Endothelial cell of umbilical vein (primary cell): ENCODE measurements around the gene VTI1A. TPM values are rescaled to one million over a fixed set of nuclear protein-coding genes. Genes with fewer than 3 reads are reported as not detected.
"Not testable (repeated sequence)": the region's sequence is repeated elsewhere in the genome, so short reads cannot be mapped to it uniquely, and the experiment has no call there.

Source experiments
- BruUV-seq: library from RNA; stranded (reverse); fragments of 400-500 nt; replicated peaks from 2 replicates; lab custom pipeline; 2021; lab: Mats Ljungman, UMichigan
- CTCF ChIA-PET: fragments of 300-600, 350-600 bp; sonication (Branson Sonifier 250); formaldehyde crosslinking; loops from one replicate; lab custom pipeline; 2021; ENCODE audit warnings: antibody characterized with exemption, inconsistent platforms; lab: Charles Lee
- POLR2A ChIA-PET: fragments of 300-600, 350-600 bp; sonication (Branson Sonifier 250); formaldehyde crosslinking; loops from one replicate; lab custom pipeline; 2021; ENCODE audit warnings: antibody characterized with exemption, inconsistent platforms; lab: Charles Lee
- DNase-seq: peaks from one replicate; pipeline ENCODE4 v3.0.0-alpha.2; 2011; ENCODE audit warnings: low read depth, low spot score
- FAIRE-seq: peaks from 2 replicates; lab custom pipeline; 2011; peaks lifted over from hg19 to GRCh38; lab: Jason Lieb, UNC
- H2AFZ ChIP-seq: 2 replicates; pipeline ENCODE4 v1.6.0; 2012; ENCODE audit warnings: low read depth, low read length, control low read depth, inconsistent platforms
- H3K27ac ChIP-seq: 2 replicates; pipeline ENCODE4 v1.5.1; 2011; ENCODE audit warnings: low read depth, mild to moderate bottlenecking, control low read depth, low read length, moderate library complexity; ENCODE audit not compliant: insufficient read depth
- H3K27me3 ChIP-seq, 2 experiments: 2 replicates each; pipeline versions ENCODE4 v1.6.0 to v1.6.1; 2011; ENCODE audit warnings: low read length in 2 of 2, mixed read lengths in 1 of 2; ENCODE audit not compliant: control insufficient read depth in 2 of 2, insufficient read depth in 2 of 2
- H3K36me3 ChIP-seq, 2 experiments: 2 replicates in 1 of 2; 3 replicates in 1 of 2; pipeline ENCODE4 v1.5.1; 2011; ENCODE audit warnings: low read length in 2 of 2, mild to moderate bottlenecking in 1 of 2, moderate library complexity in 1 of 2; ENCODE audit not compliant: control insufficient read depth in 2 of 2, insufficient read depth in 2 of 2; ENCODE audit errors: extremely low read depth in 1 of 2
- H3K4me1 ChIP-seq: 3 replicates; pipeline ENCODE4 v1.5.1; 2011; ENCODE audit warnings: mild to moderate bottlenecking, low read length; ENCODE audit not compliant: control insufficient read depth, insufficient read depth; ENCODE audit errors: extremely low read depth
- H3K4me2 ChIP-seq: 2 replicates; pipeline ENCODE4 v1.6.1; 2011; ENCODE audit warnings: low read length, control low read depth, mixed read lengths; ENCODE audit not compliant: insufficient read depth
- H3K4me3 ChIP-seq, 3 experiments: fragments of 200-600 bp in 1 of 3; sonication (generic), shearing (Covaris generic) in 1 of 3; replicated peaks in 1 of 3; 2 replicates each; pipeline ENCODE4 v1.5.1; 2011 to 2016; ENCODE audit warnings: control low read depth in 3 of 3, low read length in 3 of 3, mild to moderate bottlenecking in 2 of 3, inconsistent platforms in 1 of 3, low read depth in 1 of 3, moderate library complexity in 1 of 3; ENCODE audit not compliant: insufficient read depth in 1 of 3
- H3K79me2 ChIP-seq: 2 replicates; pipeline ENCODE4 v1.6.0; 2012; ENCODE audit warnings: low read length, inconsistent platforms; ENCODE audit not compliant: control insufficient read depth, insufficient read depth
- H3K9ac ChIP-seq: replicated peaks from 2 replicates; pipeline ENCODE3; 2011; ENCODE audit warnings: low read length, control low read depth; ENCODE audit not compliant: insufficient read depth; ENCODE audit errors: extremely low read depth
- H3K9me1 ChIP-seq: replicated peaks from 3 replicates; pipeline ENCODE4 v1.6.0; 2011; ENCODE audit warnings: mild to moderate bottlenecking, low read length; ENCODE audit not compliant: control insufficient read depth, insufficient read depth; ENCODE audit errors: extremely low read depth
- H3K9me3 ChIP-seq: replicated peaks from 2 replicates; pipeline ENCODE4 v1.5.1; 2012; ENCODE audit warnings: low read length, inconsistent platforms; ENCODE audit not compliant: control insufficient read depth, insufficient read depth
- H4K20me1 ChIP-seq: replicated peaks from 2 replicates; pipeline ENCODE3; 2011; ENCODE audit warnings: mild to moderate bottlenecking, low read length; ENCODE audit not compliant: control insufficient read depth, insufficient read depth; ENCODE audit errors: extremely low read depth
- CTCF ChIP-seq, 2 donors: IDR thresholded peaks; 1 replicate in 1 of 2; 2 replicates in 1 of 2; pipeline ENCODE4 v1.5.1; 2011; ENCODE audit warnings: low read length in 2 of 2, mild to moderate bottlenecking in 2 of 2, moderate library complexity in 2 of 2, control low read depth in 1 of 2, inconsistent platforms in 1 of 2, low read depth in 1 of 2; ENCODE audit not compliant: insufficient read depth in 1 of 2; ENCODE audit errors: extremely low read depth in 1 of 2
- EZH2 ChIP-seq: IDR thresholded peaks from 2 replicates; pipeline ENCODE4 v1.6.1; 2012; ENCODE audit warnings: borderline replicate concordance, low read depth, mild to moderate bottlenecking, moderate library complexity, low read length, inconsistent platforms; ENCODE audit not compliant: severe bottlenecking
- FOS ChIP-seq: IDR thresholded peaks from 2 replicates; pipeline ENCODE4 v1.6.1; 2011; ENCODE audit warnings: mild to moderate bottlenecking, low read length, moderate library complexity, borderline replicate concordance; ENCODE audit not compliant: insufficient read depth
- JUN ChIP-seq: IDR thresholded peaks from 2 replicates; pipeline ENCODE4 v1.6.1; 2011; ENCODE audit warnings: borderline replicate concordance, low read depth; ENCODE audit not compliant: insufficient read length, insufficient read depth
- MAX ChIP-seq: IDR thresholded peaks from 2 replicates; pipeline ENCODE4 v1.6.1; 2011; ENCODE audit not compliant: insufficient read depth, insufficient read length
- MYC ChIP-seq: IDR thresholded peaks from one replicate; pipeline ENCODE4 v1.6.1; 2011; ENCODE audit warnings: mild to moderate bottlenecking, low read depth, low read length
- POLR2A ChIP-seq: IDR thresholded peaks from 2 replicates; pipeline ENCODE4 v1.6.1; 2012; ENCODE audit warnings: low read depth, mild to moderate bottlenecking, control low read depth, low read length
- POLR2AphosphoS5 ChIP-seq: IDR thresholded peaks from 2 replicates; pipeline ENCODE4 v1.6.1; 2012; ENCODE audit warnings: low read depth, mild to moderate bottlenecking, control low read depth, low read length, moderate library complexity; ENCODE audit not compliant: insufficient read depth
- dilution Hi-C: fragments of 300-500 bp; cut with MboI; formaldehyde crosslinking; loops from one replicate; pipeline ENCODE4 v1.15.0; 2019; ENCODE audit warnings: low sequenced_read_pairs; ENCODE audit not compliant: extremely low pct_ligation_motif_present
- intact Hi-C: fragments of 100-400 bp; cut with micrococcal nuclease; formaldehyde crosslinking; loops from one replicate; pipeline ENCODE4 v1.10.0; 2022
- polyA plus RNA-seq, 4 experiments: library from polyadenylated mRNA; depleted of rRNA in 3 of 4; stranded (reverse) in 3 of 4; unstranded in 1 of 4; fragments of >200 nt; gene quantifications; 2 replicates each; pipeline versions ENCODE4 v1.2.1 to v1.2.3, GENCODE V29; 2011 to 2012; ENCODE audit warnings: missing spikeins in 1 of 4
- total RNA-seq: library from RNA; stranded (reverse); gene quantifications from 2 replicates; pipeline ENCODE4 v1.2.3, GENCODE V29; 2021

The VTI1A gene
- total and polyA plus RNA-seq, 2 donors (not counting 3 experiments of a cell fraction or from before 2014, with no cell fraction given), result 10.8 to 35.6 TPM

GRCh38 chr10:112859793-112860192 lies 412.8 kb downstream of the VTI1A start:
- POLR2A ChIA-PET, result interaction anchor here (0.6 kb wide), 1 partner anchor 55 kb away, joined by 17 read pairs; no protein-coding TSS in a partner anchor

GRCh38 chr10:112863461-112863860 lies 416.4 kb downstream of the VTI1A start:
- H3K4me3 ChIP-seq, dilution Hi-C loops, H3K4me2 ChIP-seq, H3K4me1 ChIP-seq, H3K9me3 ChIP-seq, POLR2A ChIA-PET, BruUV-seq, FAIRE-seq, H2AFZ ChIP-seq, H3K79me2 ChIP-seq, DNase-seq, H3K9ac ChIP-seq, H3K27me3 ChIP-seq, H3K9me1 ChIP-seq, H3K36me3 ChIP-seq, CTCF ChIA-PET, H3K27ac ChIP-seq, H4K20me1 ChIP-seq: not testable (repeated sequence)
- intact Hi-C loops, result loop anchor here (10.0 kb wide), 1 partner anchor 521 kb away; no protein-coding TSS in a partner anchor

More at GRCh38 chr10:112859793-112860192, 412.8 kb downstream of the VTI1A start:
- no peak for FAIRE-seq
- no peak for DNase-seq
- CTCF ChIA-PET, result interaction anchor here (0.7 to 1.2 kb wide), 2 partner anchors 17 to 25 kb away, joined by 3 read pairs; no protein-coding TSS in a partner anchor
- Histone ChIP-seq H3K4me2 (no peak overlapping the region), H2AFZ (no peak overlapping the region), H3K9me1 (no peaks in the 10 kb centered on the region), H3K4me3 (no peak overlapping the region), H3K9me3 (no peaks in the 10 kb centered on the region), H3K36me3 (no peaks in the 10 kb centered on the region), H4K20me1 (no peaks in the 10 kb centered on the region), H3K4me1 (no peaks in the 10 kb centered on the region), H3K27ac (no peak overlapping the region), H3K9ac (no peak overlapping the region), H3K79me2 (no peaks in the 10 kb centered on the region), H3K27me3 (peaks cover 0 to 8% of the 10 kb centered on the region in 2 experiments)
- TF ChIP-seq CTCF (IDR thresholded peaks at IDR 0.05; ENCODE audit: extremely low read depth in 1 of 2, insufficient read depth in 1 of 2, low read depth in 1 of 2, low read length in 2 of 2) (no peak), JUN (no peak), EZH2 (no peak), FOS (no peak), POLR2AphosphoS5 (no peak), POLR2A (no peak), MYC (no peak), MAX (no peak)
- intact Hi-C loops (loop anchor here (10.0 kb wide), 1 partner anchor 525 kb away; no protein-coding TSS in a partner anchor), dilution Hi-C loops (no loop called here)
- BruUV-seq, result no TSS peak
